Inflammatory macrophage treated with lipopolysaccharide for 4 hours (primary cell): ENCODE data around the gene KCNAB2.
"Not testable (repeated sequence)": the region's sequence is repeated elsewhere in the genome, so short reads cannot be mapped to it uniquely, and the experiment has no call there.

Source experiments
- DNase-seq: peaks from one replicate; pipeline ENCODE4 v3.0.0-alpha.2; 2020

The KCNAB2 gene

DNA sequence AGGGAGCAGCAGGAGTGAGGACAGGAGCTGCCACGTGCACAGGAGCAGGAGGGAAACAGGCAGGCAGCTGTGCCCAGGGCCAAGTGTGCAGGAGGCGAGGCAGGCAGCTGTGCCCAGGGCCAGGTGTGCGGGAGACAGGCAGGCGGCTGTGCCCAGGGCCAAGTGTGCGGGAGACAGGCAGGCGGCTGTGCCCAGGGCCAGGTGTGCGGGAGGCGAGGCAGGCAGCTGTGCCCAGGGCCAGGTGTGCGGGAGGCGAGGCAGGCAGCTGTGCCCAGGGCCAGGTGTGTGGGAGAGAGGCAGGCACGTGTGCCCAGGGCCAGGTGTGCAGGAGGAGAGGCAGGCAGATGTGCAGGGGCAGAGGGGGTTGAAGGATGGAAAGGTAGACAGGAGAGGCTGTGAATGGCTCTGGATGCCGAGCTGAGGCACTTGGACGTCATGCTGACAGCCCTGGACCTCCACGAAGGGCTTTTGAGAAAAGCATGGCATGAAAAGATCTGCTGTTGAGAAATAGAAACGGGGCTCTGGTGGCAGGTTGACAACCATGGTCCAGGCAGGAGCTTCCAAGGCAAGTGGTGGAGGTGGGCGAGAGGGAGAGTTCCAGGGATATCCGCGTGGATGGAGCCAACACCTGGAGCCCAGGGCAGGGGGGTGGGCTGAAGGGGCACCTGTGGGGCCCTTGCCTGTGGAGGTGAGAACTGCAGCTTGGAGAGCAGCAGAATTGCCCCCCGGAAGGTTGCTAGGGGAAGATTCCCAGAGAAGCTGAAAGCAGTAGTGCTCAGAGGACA lies 34.3 kb upstream of the KCNAB2 start:
- no peak for DNase-seq

DNA sequence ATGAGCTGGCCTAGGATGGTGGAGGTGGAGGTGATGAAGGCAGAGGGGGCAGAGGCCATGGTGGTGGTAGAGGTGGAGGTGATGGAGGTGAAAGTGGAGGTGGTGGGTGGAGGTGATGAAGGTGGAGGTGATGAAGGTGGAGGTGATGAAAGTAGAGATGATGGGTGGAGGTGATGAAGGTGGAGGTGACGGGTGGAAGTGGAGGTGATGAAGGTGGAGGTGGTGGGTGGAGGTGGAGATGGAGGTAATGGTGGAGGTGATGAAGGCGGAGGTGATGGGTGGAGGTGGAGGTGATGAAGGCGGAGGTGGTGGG lies 33.8 kb upstream of the KCNAB2 start:
- no peak for DNase-seq

DNA sequence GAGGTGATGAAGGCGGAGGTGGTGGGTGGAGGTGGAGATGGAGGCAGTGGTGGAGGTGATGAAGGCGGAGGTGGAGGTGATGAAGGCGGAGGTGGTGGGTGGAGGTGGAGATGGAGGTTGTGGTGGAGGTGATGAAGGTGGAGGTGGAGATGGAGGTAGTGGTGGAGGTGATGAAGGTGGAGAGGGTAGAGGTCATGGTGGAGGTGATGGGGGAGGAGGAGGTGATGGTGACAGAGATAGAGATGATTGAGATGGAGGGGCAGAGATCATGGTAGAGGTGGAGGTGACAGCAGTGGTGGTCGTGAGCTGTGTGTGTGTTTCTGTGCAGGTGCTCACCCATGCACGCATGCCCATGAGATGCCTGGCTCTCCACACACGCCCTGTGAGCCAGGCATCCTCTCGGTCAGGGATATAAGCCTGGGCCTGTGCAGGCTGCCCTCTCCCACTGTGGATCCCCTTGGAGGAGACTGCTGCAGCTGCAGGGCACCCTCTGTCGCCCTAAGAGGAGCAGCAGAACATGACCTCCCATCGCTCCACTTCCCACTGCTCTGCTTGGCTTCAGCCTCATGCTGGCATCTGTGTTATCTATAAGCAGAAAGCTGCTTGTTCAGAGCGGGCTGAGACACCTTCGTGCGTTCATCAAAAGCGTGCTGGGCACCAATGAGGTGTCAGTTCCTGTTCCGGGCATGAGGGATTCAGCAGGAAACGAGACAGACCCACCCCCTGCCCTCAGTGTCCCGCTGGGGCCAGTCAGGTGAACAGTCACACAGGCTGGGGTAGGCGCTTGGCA lies 33.0 kb upstream of the KCNAB2 start:
- DNase-seq: no peak

DNA sequence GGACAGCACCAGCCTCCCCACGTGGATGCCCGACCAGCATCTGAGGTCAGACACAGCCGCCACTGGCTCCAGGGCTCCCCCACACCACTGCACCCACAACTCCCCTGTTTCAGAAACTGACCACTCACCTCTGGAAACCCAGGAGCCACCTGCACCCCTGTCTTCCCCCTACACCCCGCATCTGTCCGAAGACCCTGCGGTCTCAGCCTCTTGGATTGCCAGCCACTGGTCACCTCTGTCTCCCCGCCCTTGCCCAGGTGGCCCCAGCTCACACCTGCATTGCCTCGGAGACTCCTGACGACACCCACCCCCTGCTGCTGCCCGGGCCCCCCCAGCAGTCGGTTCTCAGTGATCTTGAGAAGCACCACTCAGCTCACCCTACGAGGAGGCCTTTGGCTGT lies 32.2 kb upstream of the KCNAB2 start:
- no peak for DNase-seq

DNA sequence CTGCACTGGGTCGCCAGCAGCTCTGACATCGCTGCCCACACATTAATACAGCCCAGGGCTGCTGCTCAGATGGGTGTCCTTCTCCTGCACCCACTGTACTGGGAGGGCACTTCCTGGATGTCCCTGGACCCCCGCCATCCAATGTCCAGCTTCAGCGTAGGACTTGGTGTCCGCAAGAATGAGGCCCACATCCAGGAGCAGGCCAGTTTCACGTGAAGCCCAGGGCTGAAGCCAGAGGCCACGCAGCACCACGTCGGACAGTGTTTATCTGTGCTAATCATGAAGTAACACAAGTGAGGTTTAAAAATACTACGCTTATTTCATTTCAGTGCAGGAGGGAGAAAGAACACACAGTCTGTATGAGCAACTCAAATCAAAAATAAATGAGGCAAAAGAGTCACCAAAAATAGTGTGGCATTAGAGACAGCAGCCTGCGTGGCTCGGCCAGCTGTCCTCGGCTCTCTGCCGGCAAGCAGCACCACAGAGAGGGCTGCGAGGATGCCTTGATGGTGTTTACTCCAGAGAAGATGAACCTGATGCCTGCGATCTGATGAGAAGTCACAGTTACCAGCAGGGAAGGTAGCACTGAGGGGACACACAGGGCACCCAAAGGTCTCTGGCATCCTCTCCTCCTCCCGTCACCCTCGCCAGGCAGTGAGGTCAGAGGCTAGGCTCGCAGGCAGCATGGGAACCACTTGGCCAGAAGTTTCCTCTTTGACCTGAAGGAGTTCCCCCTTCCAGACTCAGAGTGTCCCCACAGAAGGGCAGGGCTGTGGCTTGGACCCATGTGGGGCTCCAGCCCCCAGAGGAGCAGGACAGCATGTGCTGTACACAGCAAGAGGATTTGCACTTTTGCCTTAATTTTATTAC lies 31.3 kb upstream of the KCNAB2 start:
- DNase-seq: peak; percentile 63

DNA sequence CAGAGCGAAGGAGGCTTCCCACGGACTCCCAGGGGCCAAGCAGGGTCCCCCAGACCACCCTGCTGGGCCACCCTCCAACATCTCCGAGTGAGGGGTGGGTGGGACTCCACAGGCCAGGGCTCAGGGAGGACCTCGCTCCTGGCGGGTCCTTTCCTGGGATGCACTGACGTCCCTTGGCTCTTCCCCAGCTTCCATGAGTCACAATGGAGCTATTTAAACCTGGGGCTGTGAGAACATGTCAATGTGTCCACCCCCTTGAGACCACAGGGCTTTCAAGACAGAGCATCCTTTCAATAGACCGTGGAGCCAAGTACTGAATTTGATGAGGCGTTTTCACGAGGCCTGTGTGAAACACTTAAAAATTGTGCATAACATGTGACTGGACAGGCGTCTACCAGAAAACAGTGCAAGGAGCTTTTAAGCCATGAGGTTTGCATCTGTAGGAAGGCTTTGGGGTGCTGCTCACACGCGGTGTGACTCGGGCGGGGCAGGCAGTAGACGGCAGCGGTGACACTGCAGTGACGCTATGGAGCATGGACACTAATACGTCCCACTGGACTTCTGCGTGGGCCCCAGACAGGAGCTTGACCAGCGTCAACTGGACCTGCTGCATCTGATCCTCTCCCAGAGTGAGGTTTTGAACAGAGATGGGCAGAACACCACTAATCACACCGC lies 29.4 kb upstream of the KCNAB2 start:
- no peak for DNase-seq

DNA sequence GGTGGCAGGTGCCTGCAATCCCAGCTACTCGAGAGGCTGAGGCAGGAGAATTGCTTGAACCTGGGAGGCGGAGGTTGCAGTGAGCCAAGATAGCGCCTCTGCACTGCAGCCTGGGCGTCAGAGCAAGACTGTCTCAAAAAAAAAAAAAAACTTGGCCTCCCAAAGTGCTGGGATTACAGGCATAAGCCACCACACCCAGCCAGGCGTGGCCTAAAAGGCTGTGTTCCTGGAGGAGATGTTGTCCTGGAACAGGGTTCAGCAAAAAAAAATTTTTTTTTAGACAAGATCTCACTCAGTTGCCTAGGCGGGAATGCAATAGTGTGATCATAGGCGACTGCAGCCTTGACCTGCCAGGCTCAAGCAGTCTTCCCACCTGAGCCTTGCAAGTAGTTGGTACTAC lies 28.0 kb upstream of the KCNAB2 start:
- not testable (repeated sequence) for DNase-seq

DNA sequence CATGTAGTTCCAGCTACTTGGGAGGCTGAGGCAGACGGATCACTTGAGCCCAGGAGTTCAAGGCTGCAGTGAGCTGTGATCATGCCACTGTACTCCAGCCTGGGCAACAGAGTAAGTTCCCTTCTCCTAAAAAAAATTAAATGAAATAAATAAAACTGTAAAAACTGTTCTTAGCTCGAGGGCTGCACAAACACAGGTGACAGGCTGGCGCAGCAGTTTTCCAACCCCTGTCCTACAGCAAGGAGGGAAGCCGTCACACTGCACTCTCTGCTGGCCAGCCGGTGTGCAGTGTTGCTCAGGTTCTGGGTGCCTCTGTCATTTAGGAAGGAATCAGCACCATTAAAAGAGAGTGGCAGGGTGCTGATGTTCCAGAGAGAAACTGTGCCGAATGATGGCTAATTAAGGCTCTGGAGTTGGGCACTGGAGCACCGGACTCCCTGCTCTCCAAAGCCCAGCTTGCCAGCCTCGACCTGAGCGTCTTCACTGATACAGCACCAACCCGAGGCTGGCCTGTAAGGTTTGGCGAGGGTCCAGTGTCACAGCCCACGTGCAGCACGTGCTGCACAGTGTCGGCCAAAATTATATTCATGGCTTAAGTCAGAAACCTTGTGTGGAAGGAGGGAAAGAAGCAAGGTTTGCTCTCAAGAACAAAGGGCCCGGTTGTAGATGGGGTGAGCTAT lies 26.4 kb upstream of the KCNAB2 start:
- DNase-seq: no peak

DNA sequence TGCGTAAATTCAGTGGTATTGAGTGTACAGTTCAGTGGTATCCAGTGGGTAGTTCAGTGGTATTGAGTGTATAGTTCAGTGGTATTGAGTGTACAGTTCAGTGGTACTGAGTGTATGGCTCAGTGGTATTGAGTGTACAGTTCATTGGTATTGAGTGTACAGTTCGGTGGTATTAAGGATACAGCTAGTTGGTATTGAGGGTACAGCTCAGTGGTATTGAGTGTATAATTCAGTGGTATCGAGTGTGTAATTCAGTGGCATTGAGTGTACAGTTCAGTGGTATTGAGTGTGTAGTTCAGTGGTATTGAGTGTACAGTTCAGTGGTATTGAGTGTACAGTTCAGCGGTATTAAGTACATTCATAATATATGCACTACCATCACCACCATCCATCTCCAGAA lies 23.5 kb upstream of the KCNAB2 start:
- no peak for DNase-seq

DNA sequence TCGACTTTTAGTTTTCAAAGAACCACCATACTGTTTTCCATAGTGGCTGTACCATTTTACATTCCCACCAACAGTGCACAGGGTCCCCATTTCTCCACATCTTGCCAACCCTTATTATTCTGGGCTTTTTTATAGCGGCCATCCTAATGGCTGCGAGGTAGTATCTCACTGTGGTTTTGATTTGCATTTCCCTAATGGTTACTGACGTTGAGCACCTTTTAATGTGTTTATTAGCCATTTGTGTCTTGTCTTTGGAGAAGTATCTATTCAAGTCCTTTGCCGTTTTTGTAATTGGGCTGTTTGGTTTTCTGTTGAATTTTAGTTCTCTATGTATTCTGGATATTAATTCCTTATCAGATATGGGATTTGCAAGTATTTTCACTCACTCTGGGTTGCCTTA lies 22.3 kb upstream of the KCNAB2 start:
- DNase-seq: no peak

DNA sequence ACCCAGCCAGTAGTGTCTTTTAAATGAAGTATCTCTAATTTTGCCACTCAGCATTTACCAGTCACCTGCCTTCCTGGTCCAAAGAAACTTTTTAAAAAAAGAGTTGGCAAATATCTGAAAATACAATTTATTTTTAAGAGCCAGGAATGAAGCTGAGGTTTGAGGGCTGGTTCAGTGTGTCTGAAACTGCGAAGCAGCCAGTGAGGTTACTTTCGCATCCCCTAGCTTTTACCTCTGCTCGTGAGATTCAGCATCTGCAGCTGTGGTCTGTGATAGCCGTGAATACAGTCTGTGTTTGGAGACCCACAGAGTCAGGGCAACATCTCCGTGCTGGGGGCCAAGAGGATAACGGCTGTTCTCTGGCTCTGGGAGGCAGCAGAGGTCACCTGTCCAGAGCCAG lies 21.3 kb upstream of the KCNAB2 start:
- DNase-seq: no peak

DNA sequence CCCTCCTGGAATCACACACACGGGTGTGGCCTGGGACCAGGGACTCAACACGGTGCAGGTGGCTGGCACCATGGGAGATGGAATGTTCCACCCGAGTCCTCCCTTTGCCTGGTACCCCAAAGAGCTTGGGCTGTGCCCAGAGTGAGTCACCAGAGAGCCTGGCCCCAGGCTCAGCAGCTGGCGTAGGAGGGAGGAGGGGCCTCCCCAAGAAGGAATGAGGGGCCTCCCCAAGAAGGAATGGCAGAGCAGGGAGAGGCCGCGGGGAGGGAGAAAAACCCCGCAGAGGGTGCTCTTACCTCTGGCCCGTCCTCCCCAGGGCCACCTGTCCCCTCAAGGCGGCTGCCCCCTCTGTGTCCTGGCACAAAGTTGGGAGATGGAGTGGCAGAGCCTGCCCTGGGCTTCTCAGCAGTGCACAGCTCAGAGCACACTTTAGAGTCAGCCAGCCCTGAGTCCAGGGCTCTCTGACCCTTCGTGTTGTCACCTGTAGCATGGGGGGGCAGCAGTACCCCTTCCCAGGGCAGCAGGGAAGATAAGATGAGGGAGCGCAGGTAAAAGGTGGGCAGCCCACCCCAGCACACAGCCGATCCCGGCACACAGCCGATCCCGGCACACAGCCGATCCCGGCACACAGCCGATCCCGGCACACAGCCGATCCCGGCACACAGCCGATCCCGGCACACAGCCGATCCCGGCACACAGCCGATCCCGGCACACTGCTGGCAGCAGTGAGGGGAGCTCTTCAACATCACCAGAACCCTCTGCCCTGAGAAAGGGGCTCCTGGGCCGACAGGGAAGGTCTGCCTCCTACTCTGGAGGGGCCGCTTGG lies 20.2 kb upstream of the KCNAB2 start:
- DNase-seq: peak; percentile 40

DNA sequence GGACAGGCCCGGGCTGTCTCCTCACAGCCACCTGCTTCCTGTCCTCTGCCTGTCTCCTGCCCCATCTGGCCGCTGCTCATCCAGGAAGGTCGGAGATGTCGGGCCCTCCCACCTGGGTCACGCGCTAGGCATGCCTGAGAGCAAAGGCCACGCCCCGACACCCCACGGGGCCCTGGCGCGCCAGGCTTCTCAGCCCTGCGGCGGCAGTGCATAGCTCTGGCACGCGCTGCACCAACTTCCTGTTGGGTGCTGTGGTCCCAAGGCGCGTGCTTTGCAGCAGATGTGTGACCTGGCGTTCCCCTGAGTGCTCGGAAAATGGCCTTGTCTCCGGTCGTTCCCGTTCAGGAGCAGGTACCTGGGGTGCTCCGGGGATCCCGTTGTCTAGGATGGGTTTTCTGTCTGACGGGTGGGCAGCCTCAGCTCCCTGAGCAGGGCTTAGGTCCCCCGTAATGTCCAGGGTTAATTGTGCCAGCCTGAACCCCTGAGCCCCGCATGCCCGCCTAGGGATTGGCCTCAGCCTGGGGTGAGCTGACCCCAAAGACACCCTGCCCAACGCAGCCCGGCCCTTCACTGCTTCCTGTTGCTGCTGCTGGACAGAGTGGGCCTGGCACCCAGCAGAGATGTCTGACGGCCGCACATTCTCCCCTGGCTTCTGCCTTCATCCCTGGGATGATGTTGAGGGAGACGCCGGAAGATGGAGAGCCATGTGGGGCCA lies 19.4 kb upstream of the KCNAB2 start:
- DNase-seq: peak; percentile 88

DNA sequence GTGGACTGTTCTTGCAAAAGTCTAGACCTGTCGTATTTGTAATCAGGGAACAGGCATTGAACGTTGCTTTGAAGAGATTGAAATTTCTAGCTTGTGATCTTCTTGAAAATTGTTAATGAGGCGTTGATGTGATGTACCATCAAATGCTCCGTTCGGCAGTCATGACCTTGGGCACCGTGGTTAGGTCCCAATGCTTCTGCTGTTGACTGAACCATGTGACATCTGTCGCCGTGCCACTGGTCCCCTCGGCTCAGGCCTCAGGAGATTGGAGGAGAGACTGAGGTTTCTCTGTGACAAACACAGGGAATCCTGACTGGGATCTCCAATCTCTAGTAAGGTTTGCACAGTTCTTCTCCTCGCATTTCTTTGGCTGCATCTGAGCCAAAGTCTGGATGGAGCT lies 18.1 kb upstream of the KCNAB2 start:
- peak; percentile 49 for DNase-seq

DNA sequence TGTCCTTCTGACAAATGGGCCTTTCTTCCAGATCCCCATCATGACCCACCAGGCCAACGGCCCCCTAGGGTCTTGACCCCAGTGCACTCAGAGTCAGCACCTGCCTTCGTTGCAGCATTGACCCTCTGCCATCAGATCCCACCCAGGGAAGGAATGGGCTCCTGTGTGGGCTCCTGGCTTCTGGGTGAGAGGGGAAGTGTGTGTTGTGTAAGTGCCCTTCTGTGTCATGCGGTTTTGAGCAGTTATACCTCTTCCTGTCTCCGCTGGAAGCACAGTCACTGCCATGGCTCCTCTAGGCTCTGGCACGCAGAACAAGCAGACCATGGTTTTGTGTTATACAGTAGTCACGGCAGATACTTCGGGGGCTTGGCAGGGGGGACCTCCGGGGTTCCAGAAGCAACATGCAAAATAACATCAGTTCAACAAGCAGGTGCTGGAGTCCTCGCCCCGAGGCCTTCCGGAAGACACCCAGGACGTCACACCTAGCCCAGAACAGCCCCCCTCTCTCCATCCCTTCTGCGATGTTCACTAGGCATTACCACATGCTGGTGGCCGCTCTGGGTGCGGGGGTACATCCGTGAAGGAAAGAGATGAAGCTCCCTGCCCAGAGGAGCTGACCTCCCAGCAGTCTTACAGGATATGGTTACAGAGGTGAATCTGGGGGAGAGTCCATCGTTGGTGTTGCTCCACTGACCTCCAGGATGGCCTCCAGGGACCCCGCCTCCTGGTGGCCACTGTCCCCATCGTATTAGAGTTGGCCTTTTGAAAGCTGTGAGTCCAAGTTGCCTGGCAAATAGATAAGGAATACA lies 17.4 kb upstream of the KCNAB2 start:
- peak; percentile 91 for DNase-seq

DNA sequence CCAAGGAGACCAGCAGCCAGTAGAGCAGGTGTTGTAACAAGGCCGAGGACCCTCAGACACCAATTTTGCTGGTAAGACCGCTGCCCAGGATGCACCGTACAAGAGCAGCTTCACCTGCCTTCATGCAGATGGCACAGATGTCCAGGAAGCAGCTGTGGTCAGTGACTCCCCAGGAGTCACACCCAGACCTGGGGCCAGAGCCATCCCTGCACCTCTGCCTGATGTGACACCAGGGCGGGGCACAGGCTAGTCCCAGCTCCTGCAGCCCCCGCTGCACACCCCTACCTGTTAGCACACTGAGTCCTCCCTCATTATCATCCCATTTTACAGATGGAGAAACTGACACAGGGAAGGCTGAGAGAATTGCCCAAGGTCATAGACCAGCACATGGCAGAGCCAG lies 16.3 kb upstream of the KCNAB2 start:
- DNase-seq: no peak

DNA sequence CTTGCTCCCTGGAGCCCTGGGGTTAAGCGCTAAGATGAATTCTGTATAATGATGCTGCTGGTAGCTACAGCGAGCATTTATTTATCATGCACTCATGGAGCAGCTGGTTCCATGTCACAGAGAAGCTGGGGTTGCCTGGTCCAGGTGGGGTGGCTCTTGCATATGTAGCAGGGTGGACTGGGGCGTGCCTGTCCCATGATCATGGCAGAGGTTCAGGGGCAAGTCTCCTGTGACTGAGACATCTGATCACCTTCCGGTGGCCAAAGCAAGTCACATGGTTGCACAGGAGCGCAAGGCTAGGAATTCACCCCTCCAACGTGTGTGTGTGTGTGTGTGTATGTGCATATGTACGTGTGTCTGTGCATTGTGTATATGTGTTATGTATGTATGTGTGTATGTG lies 15.6 kb upstream of the KCNAB2 start:
- no peak for DNase-seq

DNA sequence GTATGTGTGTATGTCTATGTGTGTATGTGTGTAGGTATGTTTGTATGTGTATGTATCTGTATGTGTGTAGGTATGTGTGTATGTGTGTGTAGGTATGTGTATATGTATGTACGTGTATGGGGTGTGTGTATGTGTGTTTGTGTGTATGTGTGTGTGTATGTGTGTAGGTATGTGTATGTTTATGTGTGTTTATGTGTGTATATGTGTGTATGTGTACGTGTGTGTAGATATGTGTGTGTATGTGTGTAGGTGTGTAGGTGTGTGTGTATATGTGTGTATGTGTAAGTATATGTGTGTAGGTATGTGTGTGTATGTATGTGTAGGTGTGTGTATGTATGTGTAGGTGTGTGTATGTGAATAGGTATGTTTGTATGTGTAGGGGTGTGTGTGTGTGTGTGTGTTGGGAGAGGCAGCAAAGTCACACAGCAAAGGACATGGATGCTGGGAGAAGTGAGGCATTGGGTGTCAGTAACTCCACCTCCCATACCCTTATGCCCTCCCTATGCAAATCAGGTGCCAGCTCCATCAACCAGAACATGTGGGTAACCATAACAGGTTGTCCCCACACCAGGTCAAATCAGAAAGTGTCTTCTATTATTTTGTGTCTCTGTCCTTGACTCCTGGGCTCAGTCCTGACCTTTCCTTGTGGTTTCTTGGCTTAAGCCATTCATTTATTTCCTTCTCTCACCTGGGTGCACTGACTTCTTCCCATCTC lies 15.0 kb upstream of the KCNAB2 start:
- DNase-seq: no peak

DNA sequence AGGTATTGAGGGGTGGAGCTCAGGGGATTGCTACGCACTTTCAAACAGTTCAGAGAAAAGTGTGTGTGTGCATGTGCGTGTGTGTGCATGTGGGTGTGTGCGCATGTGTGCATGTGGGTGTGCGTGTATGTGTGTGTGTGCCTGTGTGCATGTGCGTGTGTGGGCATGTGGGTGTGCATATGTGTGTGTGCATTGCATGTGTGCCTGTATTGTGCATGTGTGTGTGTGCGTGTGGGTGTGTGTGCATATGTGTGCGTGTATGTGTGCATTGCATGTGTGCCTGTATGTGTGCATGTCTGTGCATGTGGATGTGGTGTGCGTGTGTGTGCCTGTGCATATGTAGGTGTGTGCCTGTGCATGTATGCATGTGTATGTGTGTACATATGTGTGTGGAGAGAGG lies 12.6 kb upstream of the KCNAB2 start:
- DNase-seq: no peak
